ENCODE results near the gene NAT16. TPM values are rescaled to one million over a fixed set of nuclear protein-coding genes. Genes with fewer than 3 reads are reported as not detected.

Gene NAT16
- total RNA-seq, 4 donors from 2014 or later, result not detected

DNA sequence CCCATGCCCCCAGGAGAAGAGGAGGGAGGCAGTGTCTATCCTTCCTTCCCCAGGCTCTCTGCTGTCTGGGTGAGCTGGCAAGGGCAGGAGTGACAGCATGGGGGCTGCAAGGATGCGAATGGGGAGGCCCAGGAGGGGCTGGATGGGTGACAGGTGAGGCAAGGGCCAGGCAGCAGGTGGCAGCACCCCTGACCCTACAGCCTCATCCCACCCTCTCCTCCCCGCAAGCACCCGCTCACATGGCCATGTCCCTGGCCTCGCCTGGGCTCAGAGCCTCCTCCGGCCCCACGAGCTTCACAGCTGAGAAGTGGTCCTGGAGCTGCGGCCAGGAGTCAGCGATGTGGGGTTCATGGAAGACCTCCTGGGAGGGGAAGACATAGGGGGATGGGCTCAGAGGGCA lies 31.9 kb upstream of the NAT16 start:
- TF ChIP-seq POLR2A (IDR thresholded peaks at IDR 0.05), result no peak
- TF ChIP-seq, protein P1, sequence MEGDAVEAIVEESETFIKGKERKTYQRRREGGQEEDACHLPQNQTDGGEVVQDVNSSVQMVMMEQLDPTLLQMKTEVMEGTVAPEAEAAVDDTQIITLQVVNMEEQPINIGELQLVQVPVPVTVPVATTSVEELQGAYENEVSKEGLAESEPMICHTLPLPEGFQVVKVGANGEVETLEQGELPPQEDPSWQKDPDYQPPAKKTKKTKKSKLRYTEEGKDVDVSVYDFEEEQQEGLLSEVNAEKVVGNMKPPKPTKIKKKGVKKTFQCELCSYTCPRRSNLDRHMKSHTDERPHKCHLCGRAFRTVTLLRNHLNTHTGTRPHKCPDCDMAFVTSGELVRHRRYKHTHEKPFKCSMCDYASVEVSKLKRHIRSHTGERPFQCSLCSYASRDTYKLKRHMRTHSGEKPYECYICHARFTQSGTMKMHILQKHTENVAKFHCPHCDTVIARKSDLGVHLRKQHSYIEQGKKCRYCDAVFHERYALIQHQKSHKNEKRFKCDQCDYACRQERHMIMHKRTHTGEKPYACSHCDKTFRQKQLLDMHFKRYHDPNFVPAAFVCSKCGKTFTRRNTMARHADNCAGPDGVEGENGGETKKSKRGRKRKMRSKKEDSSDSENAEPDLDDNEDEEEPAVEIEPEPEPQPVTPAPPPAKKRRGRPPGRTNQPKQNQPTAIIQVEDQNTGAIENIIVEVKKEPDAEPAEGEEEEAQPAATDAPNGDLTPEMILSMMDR (IDR thresholded peaks at IDR 0.05), result no peak
- 96 to 97% methylated on average over 8 of the region's 8 CpGs for WGBS, 2 donors
- intact Hi-C loops (cut with DNase I; ENCODE audit: low total_unique reads), result no loop called here
- DNase-seq (ENCODE audit: low spot score in 2 of 2), result no peak
- H3K4me3 ChIP-seq (ENCODE audit: low read depth, poor library complexity, severe bottlenecking), result no peak overlapping the region

DNA sequence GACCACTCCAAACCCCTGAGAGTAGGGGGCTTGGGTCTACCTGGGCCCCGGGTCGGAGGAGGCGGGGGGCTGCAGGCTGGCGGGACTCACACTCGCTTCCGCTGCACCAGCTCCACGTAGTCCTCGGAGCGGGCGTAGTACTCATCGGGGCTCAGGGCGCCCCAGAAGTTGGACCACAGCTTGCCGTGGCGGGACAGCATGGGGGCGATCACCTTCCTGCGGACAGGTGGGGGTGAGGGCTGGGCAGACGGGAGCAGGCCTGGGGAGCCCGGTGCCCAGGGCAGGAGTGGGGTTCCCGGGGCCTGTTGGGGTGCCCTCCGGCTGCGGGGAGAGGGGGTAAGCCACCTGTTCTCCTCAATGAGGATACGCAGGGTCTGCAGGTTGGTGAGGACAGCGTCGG lies 31.4 kb upstream of the NAT16 start:
- no peak overlapping the region for H3K4me3 ChIP-seq (ENCODE audit: low read depth, poor library complexity, severe bottlenecking)
- WGBS, 2 donors, result 94% methylated on average over 23 to 24 of the region's 24 CpGs
- intact Hi-C loops (cut with DNase I; ENCODE audit: low total_unique reads), result no loop called here
- TF ChIP-seq, protein P1 (IDR thresholded peaks at IDR 0.05), result no peak
- TF ChIP-seq POLR2A (IDR thresholded peaks at IDR 0.05), result no peak
- DNase-seq (ENCODE audit: low spot score in 2 of 2), result no peak

DNA sequence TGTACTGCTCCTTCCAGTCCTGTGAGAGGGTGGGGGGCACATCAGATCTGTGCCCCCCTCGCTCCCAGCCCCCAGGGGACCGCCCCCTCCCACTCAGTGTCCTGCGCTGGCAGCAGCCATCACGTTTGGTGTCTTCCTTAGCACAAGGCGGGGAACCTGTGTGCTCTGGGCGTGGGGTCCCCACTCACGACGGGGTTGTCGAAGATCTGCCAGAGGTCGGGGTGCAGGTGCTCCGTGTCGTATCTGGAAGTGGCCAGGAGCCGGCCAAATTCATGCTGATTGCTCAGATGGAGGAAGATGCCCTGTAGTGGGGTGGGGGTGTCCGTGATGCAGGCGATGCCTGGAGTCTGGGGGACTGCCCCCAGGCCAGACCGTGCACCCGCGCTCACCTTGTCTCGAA lies 30.1 kb upstream of the NAT16 start:
- DNase-seq (ENCODE audit: low spot score in 2 of 2), result no peak
- intact Hi-C loops (cut with DNase I; ENCODE audit: low total_unique reads), result no loop called here
- no peak for TF ChIP-seq POLR2A (IDR thresholded peaks at IDR 0.05)
- TF ChIP-seq, protein P1 (IDR thresholded peaks at IDR 0.05), result no peak
- WGBS, 2 donors, result 93 to 95% methylated on average over 16 to 19 of the region's 19 CpGs
- no peak overlapping the region for H3K4me3 ChIP-seq (ENCODE audit: low read depth, poor library complexity, severe bottlenecking)

DNA sequence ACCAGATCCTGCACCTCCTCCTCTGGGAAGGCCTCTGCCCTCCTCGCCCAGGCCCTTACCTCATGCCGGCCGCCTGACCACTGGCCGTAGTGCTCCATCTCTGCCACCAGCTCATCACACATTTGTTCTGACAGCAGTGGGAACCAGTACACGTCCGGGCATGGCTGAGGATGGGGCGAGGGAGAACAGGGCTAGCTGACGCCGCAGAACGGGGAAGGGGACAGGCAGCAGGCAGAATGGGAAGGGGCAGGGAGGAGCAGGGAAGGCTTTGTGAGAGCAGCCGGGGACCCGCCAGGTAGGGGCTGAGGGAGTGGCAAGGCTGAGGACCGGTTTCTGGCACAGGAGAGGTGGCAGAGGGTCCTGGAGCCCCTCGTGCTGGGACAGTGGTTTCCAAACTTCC lies 28.7 kb upstream of the NAT16 start:
- TF ChIP-seq, protein P1 (IDR thresholded peaks at IDR 0.05), result no peak
- no peak for TF ChIP-seq POLR2A (IDR thresholded peaks at IDR 0.05)
- WGBS, 2 donors, result 90 to 95% methylated on average over 14 of the region's 14 CpGs
- H3K4me3 ChIP-seq (ENCODE audit: low read depth, poor library complexity, severe bottlenecking), result no peak overlapping the region
- DNase-seq (ENCODE audit: low spot score in 2 of 2), result no peak
- intact Hi-C loops (cut with DNase I; ENCODE audit: low total_unique reads), result no loop called here

DNA sequence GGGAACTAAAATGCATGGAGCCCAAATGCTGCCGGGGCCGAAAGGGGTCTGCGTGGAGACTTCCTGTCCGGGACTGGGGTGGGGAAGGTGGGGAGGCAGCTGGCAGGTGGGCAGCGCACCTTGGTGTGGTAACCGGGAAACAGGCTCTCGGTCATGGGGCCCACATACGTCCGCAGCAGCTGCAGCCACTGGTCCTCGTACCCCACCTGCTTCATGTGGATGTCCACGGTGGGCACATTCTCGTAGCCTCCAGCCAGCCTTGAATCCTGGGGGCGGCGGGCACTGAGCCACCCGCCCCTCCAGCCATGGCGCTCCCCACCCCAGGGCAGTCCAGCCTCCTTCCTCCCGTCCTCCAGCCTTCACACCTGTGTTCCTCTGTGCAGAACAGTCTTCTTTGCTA lies 27.4 kb upstream of the NAT16 start:
- intact Hi-C loops (cut with DNase I; ENCODE audit: low total_unique reads), result no loop called here
- no peak for DNase-seq (ENCODE audit: low spot score in 2 of 2)
- 88 to 97% methylated on average over 14 to 16 of the region's 17 CpGs for WGBS, 2 donors
- TF ChIP-seq POLR2A (IDR thresholded peaks at IDR 0.05), result no peak
- TF ChIP-seq, protein P1 (IDR thresholded peaks at IDR 0.05), result no peak
- H3K4me3 ChIP-seq (ENCODE audit: low read depth, poor library complexity, severe bottlenecking), result no peak overlapping the region

DNA sequence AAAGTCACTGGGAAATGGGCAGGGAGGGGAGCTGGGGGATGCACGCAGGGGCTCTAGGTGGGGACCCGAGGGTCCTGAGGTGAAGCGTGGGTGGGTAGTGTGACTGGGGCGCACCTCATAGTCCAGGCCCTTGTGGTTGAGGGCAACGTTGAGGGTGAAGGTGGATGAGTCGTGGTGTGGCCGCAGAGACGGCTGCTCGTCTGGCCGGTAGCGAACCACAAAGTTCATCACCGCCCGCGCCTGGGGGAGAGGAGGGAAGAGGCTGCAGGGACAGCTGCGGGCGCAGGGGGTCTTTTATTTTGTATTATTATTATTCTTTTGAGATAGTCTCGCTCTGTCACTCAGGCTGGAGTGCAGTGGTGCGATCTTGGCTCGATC lies 26.6 kb upstream of the NAT16 start:
- intact Hi-C loops (cut with DNase I; ENCODE audit: low total_unique reads), result no loop called here
- WGBS, 2 donors, result 86 to 87% methylated on average over 19 of the region's 19 CpGs
- TF ChIP-seq, protein P1 (IDR thresholded peaks at IDR 0.05), result no peak
- H3K4me3 ChIP-seq (ENCODE audit: low read depth, poor library complexity, severe bottlenecking), result no peak overlapping the region
- DNase-seq (ENCODE audit: low spot score in 2 of 2), result no peak
